ENCODE data around the gene MRC2. TPM values are rescaled to one million over a fixed set of nuclear protein-coding genes. Genes with fewer than 3 reads are reported as not detected.

Gene MRC2
- total RNA-seq, 1 donor from 2014 or later = 361 TPM

- Mint-ChIP-seq H3K27me3 (ENCODE audit: low read depth, unreplicated experiment) (no peaks in the 10 kb centered on the region), H3K4me1 (ENCODE audit: low read depth, unreplicated experiment) (peaks cover 47% of the 10 kb centered on the region)
- FAIRE-seq = no peak
Observed at GRCh38 chr17:62628831-62629555, 1.5 kb downstream of the MRC2 start.

GRCh38 chr17:62629556-62630364 lies 2.3 kb downstream of the MRC2 start:
- H2AFZ ChIP-seq (ENCODE audit: low read depth, low read length) = no peak overlapping the region
- Mint-ChIP-seq H3K36me3 (ENCODE audit: low read depth, unreplicated experiment) (peaks cover 28% of the 10 kb centered on the region), H3K27me3 (ENCODE audit: low read depth, unreplicated experiment) (no peaks in the 10 kb centered on the region), H3K4me3 (ENCODE audit: unreplicated experiment) (peak overlapping the region; percentile 99), H3K4me1 (ENCODE audit: low read depth, unreplicated experiment) (peaks cover 53% of the 10 kb centered on the region), H3K9me3 (ENCODE audit: unreplicated experiment) (no peaks in the 10 kb centered on the region), H3K27ac (ENCODE audit: unreplicated experiment) (peak overlapping the region; percentile 99)
- no peaks in the 10 kb centered on the region for H3K27me3 ChIP-seq (ENCODE audit: insufficient read depth, low read length)
- H3K4me2 ChIP-seq (ENCODE audit: low read length) = peak overlapping the region; percentile 99
- FAIRE-seq (no peak), DNase-seq (ENCODE audit: low read depth) (no peak)
- no peak for TF ChIP-seq EZH2 (IDR thresholded peaks at IDR 0.05; ENCODE audit: insufficient read depth, low read length)
- TF ChIP-seq CTCF (IDR thresholded peaks at IDR 0.05; ENCODE audit: insufficient read depth, low read depth, low read length) = no peak
- H3K36me3 ChIP-seq (ENCODE audit: insufficient read depth, low read length) = no peaks in the 10 kb centered on the region
- H4K20me1 ChIP-seq (ENCODE audit: insufficient read depth, low read length) = peaks cover 63% of the 10 kb centered on the region
- peak overlapping the region; percentile 95 for H3K27ac ChIP-seq (ENCODE audit: low read depth, low read length)
- H3K9ac ChIP-seq (ENCODE audit: low read length) = peak overlapping the region; percentile 97
- no peaks in the 10 kb centered on the region for H3K9me3 ChIP-seq (ENCODE audit: insufficient read depth, low read depth, low read length)
- H3K4me1 ChIP-seq (ENCODE audit: insufficient read depth, low read length) = peaks cover 52% of the 10 kb centered on the region
- peaks cover 79% of the 10 kb centered on the region for H3K79me2 ChIP-seq (ENCODE audit: insufficient read depth, low read length)
- H3K4me3 ChIP-seq (ENCODE audit: insufficient read depth, low read depth, low read length) = peak overlapping the region; percentile 88

More at GRCh38 chr17:62628831-62629555, 1.5 kb downstream of the MRC2 start:
- Histone ChIP-seq H3K4me3 (ENCODE audit: insufficient read depth, low read depth, low read length) (peak overlapping the region; percentile 88), H3K79me2 (ENCODE audit: insufficient read depth, low read length) (peaks cover 71% of the 10 kb centered on the region), H3K9ac (ENCODE audit: low read length) (peak overlapping the region; percentile 97), H2AFZ (ENCODE audit: low read depth, low read length) (no peak overlapping the region), H3K27ac (ENCODE audit: low read depth, low read length) (peak overlapping the region; percentile 95), H3K36me3 (ENCODE audit: insufficient read depth, low read length) (no peaks in the 10 kb centered on the region), H4K20me1 (ENCODE audit: insufficient read depth, low read length) (peaks cover 56% of the 10 kb centered on the region), H3K9me3 (ENCODE audit: insufficient read depth, low read depth, low read length) (no peaks in the 10 kb centered on the region), H3K4me2 (ENCODE audit: low read length) (peak overlapping the region; percentile 99), H3K4me1 (ENCODE audit: insufficient read depth, low read length) (peaks cover 52% of the 10 kb centered on the region), H3K27me3 (ENCODE audit: insufficient read depth, low read length) (no peaks in the 10 kb centered on the region)
- Mint-ChIP-seq H3K9me3 (ENCODE audit: unreplicated experiment) (no peaks in the 10 kb centered on the region), H3K36me3 (ENCODE audit: low read depth, unreplicated experiment) (peaks cover 28% of the 10 kb centered on the region), H3K27ac (ENCODE audit: unreplicated experiment) (peak overlapping the region; percentile 99), H3K4me3 (ENCODE audit: unreplicated experiment) (peak overlapping the region; percentile 99)
- peak; percentile 54 for DNase-seq (ENCODE audit: low read depth)
- TF ChIP-seq EZH2 (IDR thresholded peaks at IDR 0.05; ENCODE audit: insufficient read depth, low read length) (no peak), CTCF (IDR thresholded peaks at IDR 0.05; ENCODE audit: insufficient read depth, low read depth, low read length) (no peak)
